GM18499 (cell line): ENCODE measurements around the gene TOP1.

Experiments used
- ATAC-seq: cut with Tn5 transposase; IDR thresholded peaks from one replicate; pipeline ENCODE4 v1.9.1; 2021; ENCODE audit warnings: moderate number of reproducible peaks; ENCODE audit not compliant: insufficient read depth, unreplicated experiment

The TOP1 gene

DNA sequence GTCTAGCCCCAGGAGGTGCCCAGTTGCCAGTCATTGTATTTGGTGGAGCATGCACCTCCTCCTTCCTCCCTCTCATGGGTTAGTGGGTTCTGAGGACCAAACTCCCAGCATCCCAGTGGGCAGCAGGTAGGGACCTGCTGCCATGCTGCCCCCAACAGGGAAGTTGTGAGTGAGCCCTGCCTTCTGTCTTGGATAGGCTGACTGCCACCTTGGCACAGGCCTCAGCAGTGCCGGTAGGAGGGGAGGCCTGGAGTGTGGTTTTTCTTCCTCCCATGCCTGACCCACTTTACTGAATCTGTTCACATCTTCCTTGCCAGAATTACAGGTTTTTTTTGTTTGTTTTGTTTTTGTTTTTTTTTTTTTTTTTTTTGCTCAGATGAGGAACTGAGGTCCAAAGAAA is 133.3 kb downstream of the TOP1 start:
- no peak for ATAC-seq

DNA sequence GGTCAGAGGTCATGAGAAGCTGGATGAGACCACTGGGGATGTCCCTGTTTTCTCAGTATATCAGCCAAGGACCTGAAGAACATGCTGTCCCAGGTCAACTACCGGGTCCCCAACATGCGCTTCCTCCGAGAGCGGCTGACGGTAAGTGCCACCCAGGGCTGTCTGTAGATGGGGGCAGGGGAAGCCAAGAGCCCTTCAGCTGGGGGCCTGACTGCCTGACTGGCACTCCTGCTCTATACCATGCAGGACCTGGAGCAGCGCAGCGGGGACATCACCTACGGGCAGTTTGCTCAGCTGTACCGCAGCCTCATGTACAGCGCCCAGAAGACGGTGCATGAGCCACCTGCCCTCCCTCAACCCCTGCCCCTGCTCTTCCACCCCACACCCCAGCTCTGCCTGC is 133.8 kb downstream of the TOP1 start:
- no peak for ATAC-seq

DNA sequence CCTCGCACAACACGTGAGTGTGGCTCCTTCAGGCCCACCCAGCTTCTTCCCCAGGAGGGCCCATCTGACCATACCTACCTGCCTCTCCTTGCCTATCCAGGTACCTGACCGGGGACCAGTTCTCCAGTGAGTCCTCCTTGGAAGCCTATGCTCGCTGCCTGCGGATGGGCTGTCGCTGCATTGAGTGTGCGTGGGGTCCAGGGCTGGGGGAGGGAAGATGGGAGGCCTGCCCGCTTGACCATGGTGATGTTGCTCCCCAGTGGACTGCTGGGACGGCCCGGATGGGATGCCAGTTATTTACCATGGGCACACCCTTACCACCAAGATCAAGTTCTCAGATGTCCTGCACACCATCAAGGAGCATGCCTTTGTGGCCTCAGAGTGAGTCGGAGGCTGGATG is 135.2 kb downstream of the TOP1 start:
- ATAC-seq = no peak

DNA sequence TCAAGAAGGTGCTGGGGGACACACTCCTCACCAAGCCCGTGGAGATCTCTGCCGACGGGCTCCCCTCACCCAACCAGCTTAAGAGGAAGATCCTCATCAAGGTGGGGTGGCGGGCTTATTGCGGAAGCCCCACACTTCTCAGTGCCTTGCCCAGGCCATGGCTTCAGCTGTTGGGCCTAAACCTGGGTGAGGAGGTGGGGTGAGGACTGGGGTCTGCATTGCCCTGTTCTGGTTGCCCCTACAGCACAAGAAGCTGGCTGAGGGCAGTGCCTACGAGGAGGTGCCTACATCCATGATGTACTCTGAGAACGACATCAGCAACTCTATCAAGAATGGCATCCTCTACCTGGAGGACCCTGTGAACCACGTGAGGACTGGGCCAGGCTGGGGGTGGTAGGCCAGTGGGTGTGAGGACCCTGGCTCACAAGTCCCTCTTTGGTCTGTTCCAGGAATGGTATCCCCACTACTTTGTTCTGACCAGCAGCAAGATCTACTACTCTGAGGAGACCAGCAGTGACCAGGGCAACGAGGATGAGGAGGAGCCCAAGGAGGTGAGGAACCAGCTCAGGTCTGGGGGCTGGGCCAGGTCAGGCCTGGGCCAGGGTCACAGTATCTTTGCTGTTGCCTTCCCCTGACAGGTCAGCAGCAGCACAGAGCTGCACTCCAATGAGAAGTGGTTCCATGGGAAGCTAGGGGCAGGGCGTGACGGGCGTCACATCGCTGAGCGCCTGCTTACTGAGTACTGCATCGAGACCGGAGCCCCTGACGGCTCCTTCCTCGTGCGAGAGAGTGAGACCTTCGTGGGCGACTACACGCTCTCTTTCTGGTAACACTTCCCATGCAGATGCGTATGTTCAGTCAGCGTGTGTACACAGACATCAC is 136.6 kb downstream of the TOP1 start:
- ATAC-seq = no peak

DNA sequence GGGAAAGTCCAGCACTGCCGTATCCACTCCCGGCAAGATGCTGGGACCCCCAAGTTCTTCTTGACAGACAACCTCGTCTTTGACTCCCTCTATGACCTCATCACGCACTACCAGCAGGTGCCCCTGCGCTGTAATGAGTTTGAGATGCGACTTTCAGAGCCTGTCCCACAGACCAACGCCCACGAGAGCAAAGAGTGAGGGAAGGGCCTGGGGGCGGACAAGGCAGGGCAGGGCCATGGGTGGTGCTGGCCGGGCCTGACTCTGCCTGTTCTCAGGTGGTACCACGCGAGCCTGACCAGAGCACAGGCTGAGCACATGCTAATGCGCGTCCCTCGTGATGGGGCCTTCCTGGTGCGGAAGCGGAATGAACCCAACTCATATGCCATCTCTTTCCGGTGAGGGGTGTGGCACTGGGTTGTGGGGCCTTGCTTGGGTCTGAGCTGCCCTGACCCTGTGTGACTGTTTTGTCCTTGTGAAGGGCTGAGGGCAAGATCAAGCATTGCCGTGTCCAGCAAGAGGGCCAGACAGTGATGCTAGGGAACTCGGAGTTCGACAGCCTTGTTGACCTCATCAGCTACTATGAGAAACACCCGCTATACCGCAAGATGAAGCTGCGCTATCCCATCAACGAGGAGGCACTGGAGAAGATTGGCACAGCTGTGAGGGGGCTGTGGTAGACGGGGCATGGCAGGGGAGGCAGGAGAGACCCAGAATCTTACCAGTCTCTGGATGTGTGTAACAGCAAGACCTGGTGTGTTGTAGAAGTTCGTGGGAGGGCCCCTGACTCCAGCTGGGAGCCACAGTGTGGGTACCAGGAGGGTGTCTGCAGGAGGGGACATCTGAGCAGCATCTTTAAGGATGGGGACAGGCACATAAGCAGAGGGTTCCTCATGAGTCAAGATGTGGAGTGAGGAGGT is 137.8 kb downstream of the TOP1 start:
- no peak for ATAC-seq

DNA sequence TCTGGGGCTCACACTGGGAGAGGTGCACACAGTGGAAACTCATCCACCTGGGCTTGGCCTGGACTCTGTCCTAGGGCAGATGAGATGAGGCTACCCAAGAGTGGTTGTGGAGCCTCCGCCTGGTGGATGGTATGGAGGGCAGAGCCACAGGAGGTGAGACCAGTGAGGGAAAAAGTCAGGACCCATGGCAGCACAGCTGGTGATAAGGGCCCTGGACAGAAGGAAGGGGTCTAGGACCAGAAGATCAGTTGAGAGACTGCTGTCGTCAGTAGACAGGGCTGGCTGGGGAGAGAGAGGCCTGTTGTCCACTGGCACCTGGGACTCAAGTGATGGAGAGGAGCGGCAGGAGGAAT is 138.5 kb downstream of the TOP1 start:
- no peak for ATAC-seq

DNA sequence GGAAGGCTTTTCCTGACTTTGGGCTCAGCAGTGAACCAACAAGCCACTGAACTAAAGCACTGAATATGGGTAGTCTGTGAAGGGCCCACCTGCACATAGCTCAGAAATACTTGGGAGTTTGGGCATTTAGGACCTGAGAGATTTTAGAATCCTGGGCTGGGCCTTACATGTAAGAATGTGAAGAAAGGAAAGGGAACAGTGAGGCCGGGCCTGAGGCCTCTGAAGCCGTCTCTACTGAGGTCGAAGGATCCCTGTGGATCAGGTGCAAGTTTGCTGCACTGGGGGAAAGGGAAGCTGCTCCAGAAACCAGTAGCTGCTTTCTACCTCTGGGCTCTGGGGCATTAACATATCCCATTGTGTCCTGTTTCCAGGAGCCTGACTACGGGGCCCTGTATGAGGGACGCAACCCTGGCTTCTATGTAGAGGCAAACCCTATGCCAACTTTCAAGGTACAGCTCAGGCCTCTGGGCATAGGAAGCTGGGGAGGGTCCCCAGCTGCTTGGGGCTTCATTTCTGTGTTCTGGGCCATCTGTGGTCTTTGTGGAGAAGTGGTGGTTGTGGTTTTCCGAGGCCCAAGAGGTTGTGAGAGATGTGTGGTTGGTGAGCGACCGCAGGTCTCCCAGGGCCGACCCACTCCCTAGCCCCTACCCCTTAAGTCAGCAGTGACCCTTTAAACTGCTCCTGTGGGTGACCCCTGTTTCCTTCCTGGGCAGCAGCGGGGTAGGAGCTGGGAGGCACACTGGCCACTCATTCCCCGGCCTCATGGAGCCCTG is 139.0 kb downstream of the TOP1 start:
- no peak for ATAC-seq

DNA sequence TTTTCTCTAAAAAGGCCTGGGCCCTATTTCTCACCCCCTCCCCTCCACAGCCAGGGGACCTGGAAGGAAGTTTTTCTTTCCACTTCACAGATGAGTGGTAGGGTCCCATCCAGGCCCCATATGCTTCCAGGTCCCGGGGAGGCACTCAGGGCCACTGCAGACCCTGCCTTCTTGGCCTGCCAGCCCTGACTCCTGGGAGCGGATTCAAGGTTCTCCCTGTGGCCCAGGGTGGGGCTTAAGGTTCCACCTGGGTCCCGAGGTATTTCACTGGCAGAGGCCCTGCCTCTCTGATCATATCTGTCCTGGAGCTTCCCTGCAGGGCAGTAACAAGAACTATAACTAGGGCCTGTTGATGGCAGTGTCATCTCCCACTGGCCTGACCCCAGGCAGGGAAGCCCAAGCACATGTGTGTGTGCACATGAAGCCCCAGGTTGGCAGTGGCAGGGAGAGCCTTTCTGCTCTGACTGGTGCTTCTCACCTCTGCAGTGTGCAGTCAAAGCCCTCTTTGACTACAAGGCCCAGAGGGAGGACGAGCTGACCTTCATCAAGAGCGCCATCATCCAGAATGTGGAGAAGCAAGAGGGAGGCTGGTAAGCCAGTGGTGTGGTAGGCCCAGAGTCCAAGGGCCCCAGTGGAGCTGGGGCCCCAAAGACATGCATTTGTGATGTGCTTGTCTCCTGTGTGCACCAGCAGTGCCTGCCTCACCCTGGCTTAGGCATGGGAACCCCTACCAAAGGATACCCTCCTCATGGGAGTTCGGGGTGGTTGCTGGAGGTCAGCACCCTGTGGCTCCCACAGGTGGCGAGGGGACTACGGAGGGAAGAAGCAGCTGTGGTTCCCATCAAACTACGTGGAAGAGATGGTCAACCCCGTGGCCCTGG is 139.9 kb downstream of the TOP1 start:
- ATAC-seq = no peak

DNA sequence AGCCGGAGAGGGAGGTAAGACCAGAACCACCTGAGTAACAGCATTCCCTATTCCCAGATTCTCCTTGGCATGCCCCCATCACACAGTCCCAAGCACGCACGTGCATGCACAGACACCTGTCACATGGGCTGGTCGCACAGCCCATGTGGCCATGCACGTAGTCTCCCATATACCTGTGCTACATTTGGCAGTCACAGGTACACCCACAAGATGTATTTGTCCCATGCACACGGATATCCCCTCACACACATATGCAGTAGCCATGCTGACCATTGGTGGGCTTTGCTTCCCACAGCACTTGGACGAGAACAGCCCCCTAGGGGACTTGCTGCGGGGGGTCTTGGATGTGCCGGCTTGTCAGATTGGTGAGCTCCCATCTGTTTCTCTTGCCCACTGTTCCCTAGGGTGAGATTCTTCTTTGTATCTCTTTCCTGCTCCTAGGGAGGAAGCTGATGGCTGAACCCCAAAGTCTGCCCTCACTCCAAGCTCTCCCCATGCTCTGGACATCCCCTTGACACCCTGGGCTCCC is 140.6 kb downstream of the TOP1 start:
- ATAC-seq = no peak

DNA sequence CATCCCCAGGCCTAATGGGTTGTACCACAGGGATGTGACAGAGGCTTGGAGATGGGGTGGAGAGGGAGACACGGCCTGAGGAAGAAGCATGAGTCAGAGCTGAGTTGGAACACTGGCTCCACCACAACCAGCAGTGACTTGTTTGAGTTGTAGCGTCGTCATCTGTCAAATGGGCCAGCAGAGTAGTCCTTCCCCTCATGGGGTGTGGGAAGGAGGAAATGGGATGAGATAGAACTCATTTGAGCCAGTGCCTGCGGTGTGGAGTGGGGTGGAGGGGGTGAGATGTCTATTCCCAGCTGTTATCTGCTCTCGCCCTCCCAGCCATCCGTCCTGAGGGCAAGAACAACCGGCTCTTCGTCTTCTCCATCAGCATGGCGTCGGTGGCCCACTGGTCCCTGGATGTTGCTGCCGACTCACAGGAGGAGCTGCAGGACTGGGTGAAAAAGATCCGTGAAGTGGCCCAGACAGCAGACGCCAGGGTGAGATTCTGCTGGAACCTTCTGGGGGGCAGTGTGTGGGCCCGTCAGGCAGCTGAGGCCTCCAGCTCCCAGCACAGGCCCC is 141.2 kb downstream of the TOP1 start:
- ATAC-seq = no peak

DNA sequence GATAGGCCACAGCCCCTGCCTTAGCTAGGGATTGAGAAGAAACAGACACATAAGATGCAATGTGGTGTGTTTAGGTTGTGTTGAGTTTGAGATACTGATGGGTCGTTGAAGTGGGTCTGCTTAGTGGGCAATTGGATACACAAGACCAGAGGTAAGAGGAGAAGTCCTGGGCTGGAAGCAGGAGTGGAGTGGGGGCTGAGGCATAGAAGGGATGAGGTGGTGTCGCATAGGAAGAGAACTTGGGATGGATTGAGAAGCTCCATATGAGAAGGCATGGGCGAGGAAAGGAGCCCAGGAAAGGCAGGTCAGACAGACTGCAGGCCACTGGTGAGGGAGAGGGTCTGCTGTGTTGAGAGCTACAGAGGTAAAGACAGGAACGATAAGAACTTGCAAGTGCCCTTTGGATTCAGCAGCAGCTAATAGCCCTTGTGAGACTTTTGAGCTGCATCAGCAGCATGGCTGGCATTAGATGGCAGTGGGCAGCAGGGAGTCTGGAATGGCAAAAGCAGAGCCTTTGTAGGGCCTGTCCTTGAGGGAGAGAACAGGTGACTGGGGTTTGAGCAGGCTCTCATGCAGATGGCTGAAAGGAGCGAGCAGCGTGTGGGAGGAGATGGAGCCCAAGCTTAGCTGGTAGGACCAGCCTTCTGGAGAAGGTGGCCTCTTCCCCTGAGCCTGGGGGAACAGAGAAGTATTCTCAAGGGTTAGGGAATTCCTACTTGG is 141.9 kb downstream of the TOP1 start:
- ATAC-seq = no peak

DNA sequence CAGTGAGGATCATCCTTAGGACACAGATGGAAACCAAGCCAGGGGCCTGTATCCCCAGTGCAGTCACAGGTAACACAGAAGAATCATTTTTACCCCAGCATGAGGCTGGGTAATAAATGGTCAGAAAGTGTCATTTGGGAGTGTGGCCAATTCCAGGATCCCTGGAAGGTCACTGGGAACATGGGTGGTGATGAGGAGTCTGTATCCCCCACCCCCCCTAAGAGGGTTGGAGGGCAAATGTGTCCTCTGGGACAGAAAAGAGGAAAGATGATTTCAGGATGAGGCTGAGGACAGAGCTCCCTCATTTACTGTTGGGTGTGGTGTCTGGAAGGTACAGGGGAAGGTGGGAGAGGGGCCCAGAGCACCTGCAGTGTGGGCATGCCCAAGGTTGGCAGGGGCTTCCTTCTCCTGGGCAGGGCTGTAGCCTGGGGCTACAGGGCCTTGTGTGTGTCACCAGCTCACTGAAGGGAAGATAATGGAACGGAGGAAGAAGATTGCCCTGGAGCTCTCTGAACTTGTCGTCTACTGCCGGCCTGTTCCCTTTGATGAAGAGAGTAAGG is 143.2 kb downstream of the TOP1 start:
- no peak for ATAC-seq

DNA sequence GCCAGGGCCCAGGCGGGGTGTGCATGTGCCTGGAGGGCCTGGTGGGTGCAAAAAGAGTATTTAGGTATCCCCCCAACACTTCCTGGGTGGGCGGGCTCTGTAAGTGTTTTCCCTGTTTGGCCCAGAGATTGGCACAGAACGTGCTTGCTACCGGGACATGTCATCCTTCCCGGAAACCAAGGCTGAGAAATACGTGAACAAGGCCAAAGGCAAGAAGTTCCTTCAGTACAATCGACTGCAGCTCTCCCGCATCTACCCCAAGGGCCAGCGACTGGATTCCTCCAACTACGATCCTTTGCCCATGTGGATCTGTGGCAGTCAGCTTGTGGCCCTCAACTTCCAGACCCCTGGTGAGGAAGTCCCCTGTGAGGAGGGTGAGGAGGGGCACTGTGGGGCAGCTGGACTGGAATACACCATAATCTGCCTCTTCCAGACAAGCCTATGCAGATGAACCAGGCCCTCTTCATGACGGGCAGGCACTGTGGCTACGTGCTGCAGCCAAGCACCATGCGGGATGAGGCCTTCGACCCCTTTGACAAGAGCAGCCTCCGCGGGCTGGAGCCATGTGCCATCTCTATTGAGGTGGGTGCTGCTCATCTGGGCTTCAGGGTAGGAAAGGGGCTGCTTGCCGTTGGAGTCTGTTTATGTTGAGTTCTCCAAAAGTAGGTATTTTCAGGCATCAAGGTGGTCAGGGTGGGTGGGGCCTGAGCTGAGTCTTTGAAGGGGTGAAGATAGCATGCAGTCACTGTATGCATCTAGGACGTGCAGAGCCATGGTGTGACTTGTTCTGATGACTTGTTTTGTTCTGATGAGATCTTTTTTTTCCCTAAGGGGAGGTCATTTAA is 143.9 kb downstream of the TOP1 start:
- no peak for ATAC-seq

DNA sequence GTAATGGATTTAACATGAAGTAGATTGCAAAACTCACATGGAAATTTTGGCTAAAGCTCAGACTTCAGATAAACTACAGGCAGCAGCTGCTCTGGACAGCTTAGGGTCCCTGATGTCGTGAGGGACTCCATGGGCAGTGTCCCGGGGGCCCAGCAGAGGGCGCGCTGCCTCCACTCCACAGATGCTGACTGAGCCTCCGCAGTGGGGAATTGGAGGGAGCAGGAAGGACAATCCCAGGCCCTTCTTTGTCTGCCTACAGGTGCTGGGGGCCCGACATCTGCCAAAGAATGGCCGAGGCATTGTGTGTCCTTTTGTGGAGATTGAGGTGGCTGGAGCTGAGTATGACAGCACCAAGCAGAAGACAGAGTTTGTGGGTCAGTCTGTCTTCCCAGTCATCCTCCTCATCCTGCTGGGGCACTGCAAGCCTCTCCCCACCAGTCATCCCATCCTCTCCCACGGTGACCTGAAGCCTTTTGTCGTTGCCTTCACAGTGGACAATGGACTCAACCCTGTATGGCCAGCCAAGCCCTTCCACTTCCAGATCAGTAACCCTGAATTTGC is 144.6 kb downstream of the TOP1 start:
- no peak for ATAC-seq

DNA sequence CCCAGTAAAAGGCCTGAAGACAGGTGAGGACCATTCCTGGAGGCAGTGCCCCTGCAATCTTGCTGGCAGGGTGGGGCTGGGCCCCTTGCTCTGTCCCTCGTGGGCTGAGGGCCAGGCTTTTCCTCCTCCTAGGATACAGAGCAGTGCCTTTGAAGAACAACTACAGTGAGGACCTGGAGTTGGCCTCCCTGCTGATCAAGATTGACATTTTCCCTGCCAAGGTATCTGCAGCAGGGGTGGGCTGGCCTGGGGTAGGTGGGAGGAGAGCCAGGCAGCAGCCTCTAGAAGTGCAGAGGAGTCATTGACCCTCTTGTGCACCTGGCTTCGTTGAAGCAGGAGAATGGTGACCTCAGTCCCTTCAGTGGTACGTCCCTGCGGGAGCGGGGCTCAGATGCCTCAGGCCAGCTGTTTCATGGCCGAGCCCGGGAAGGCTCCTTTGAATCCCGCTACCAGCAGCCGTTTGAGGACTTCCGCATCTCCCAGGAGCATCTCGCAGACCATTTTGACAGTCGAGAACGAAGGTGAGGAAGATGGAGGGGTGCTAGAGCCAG is 145.2 kb downstream of the TOP1 start:
- no peak for ATAC-seq
